DOHH2 (cell line): ENCODE measurements around the gene RBM18.

Experiments
- H3F3A ChIP-seq: fragments of 200-600 bp; sonication (generic), shearing (Covaris generic); 2 replicates; pipeline ENCODE4 v1.6.0; 2016; ENCODE audit warnings: antibody characterized with exemption, mild to moderate bottlenecking; ENCODE audit not compliant: control insufficient read depth, insufficient read depth
- H3K27ac ChIP-seq: fragments of 200-600 bp; sonication (generic); 2 replicates; pipeline ENCODE4 v1.5.1; 2014; ENCODE audit warnings: low read depth, mild to moderate bottlenecking, low read length, moderate library complexity
- H3K27me3 ChIP-seq: fragments of 200-600 bp; sonication (generic); 2 replicates; pipeline ENCODE4 v1.6.1; 2014; ENCODE audit warnings: mild to moderate bottlenecking, low read length, mixed read lengths; ENCODE audit not compliant: control insufficient read depth
- H3K36me3 ChIP-seq: fragments of 200-600 bp; sonication (generic); 2 replicates; pipeline ENCODE4 v1.6.1; 2014; ENCODE audit warnings: mild to moderate bottlenecking, low read length, moderate library complexity, mixed read lengths; ENCODE audit not compliant: control insufficient read depth
- H3K4me1 ChIP-seq: fragments of 200-600 bp; sonication (generic); 2 replicates; pipeline ENCODE4 v1.6.1; 2014; ENCODE audit warnings: mild to moderate bottlenecking, low read length, mixed read lengths; ENCODE audit not compliant: control insufficient read depth
- H3K4me2 ChIP-seq: fragments of 200-600 bp; sonication (generic); 2 replicates; pipeline ENCODE4 v1.6.0; 2014; ENCODE audit warnings: mild to moderate bottlenecking, low read length, moderate library complexity
- H3K4me3 ChIP-seq: fragments of 200-600 bp; sonication (generic); 2 replicates; pipeline ENCODE4 v1.5.1; 2014; ENCODE audit warnings: mild to moderate bottlenecking, low read length, mixed read lengths
- H3K79me2 ChIP-seq: fragments of 200-600 bp; sonication (generic); 2 replicates; pipeline ENCODE4 v1.6.1; 2014; ENCODE audit warnings: mild to moderate bottlenecking, low read length, mixed read lengths; ENCODE audit not compliant: control insufficient read depth
- H3K9me2 ChIP-seq: fragments of 200-600 bp; sonication (generic); replicated peaks from 2 replicates; pipeline ENCODE4 v1.6.1; 2014; ENCODE audit warnings: mild to moderate bottlenecking, low read length, mixed read lengths; ENCODE audit not compliant: control insufficient read depth
- H3K9me3 ChIP-seq: fragments of 200-600 bp; sonication (generic); 2 replicates; pipeline ENCODE4 v1.6.1; 2014; ENCODE audit warnings: antibody characterized with exemption, low read length, mixed read lengths; ENCODE audit not compliant: control insufficient read depth, insufficient read depth
- H4K20me1 ChIP-seq: fragments of 200-600 bp; sonication (generic); 2 replicates; pipeline ENCODE4 v1.6.0; 2014; ENCODE audit warnings: low read depth, mild to moderate bottlenecking, antibody characterized with exemption, low read length, moderate library complexity; ENCODE audit not compliant: control insufficient read depth, insufficient read depth
- EZH2phosphoT487 ChIP-seq: fragments of 200-600 bp; sonication (generic); IDR thresholded peaks from 2 replicates; pipeline ENCODE4 v1.6.1; 2017; ENCODE audit warnings: borderline replicate concordance, mild to moderate bottlenecking, antibody characterized with exemption, low read length, moderate library complexity, mixed read lengths
- TF ChIP-seq, protein P1 (sequence below): fragments of 200-600 bp; sonication (generic); IDR thresholded peaks from one replicate; pipeline ENCODE4 v1.5.1; 2014; ENCODE audit warnings: antibody characterized with exemption, mild to moderate bottlenecking, low read depth, low read length; ENCODE audit not compliant: poor library complexity, severe bottlenecking

RBM18 gene

DNA sequence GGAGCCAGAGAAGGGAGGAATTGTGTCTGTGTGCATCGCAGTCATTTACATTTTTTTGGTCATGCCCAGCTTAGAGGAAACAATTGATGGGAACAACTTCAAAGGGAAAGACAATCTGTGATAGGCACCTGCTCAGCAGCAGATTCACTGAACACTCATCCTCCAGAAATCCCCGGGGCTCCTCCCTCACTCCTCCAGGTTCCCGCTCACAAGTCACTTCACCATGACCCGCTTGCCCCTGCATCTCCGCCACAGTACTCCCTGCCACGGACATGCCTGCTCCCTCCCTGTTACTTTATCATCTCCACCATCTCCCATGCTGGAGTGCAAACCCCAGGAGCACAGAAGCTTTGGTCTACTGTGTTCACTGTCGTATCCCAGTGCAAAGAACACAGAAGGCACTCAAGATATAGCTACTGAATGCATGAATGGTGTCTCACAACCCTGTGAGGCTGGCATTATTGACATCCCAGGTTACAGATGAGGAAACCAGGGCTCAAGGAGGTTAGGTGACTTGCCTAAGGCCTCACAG lies 52.1 kb downstream of the RBM18 start:
- Histone ChIP-seq H3K4me2 (no peak overlapping the region), H3K9me2 (no peaks in the 10 kb centered on the region), H3K9me3 (no peaks in the 10 kb centered on the region), H3K36me3 (no peaks in the 10 kb centered on the region), H3K79me2 (no peaks in the 10 kb centered on the region), H3K4me1 (no peaks in the 10 kb centered on the region), H3F3A (no peaks in the 10 kb centered on the region), H4K20me1 (no peaks in the 10 kb centered on the region), H3K27ac (no peak overlapping the region), H3K4me3 (no peak overlapping the region), H3K27me3 (peaks cover 6% of the 10 kb centered on the region; the same call in 1 of the 2 replicates)
- TF ChIP-seq, protein P1, sequence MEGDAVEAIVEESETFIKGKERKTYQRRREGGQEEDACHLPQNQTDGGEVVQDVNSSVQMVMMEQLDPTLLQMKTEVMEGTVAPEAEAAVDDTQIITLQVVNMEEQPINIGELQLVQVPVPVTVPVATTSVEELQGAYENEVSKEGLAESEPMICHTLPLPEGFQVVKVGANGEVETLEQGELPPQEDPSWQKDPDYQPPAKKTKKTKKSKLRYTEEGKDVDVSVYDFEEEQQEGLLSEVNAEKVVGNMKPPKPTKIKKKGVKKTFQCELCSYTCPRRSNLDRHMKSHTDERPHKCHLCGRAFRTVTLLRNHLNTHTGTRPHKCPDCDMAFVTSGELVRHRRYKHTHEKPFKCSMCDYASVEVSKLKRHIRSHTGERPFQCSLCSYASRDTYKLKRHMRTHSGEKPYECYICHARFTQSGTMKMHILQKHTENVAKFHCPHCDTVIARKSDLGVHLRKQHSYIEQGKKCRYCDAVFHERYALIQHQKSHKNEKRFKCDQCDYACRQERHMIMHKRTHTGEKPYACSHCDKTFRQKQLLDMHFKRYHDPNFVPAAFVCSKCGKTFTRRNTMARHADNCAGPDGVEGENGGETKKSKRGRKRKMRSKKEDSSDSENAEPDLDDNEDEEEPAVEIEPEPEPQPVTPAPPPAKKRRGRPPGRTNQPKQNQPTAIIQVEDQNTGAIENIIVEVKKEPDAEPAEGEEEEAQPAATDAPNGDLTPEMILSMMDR = no peak
- no peak for TF ChIP-seq EZH2phosphoT487

DNA sequence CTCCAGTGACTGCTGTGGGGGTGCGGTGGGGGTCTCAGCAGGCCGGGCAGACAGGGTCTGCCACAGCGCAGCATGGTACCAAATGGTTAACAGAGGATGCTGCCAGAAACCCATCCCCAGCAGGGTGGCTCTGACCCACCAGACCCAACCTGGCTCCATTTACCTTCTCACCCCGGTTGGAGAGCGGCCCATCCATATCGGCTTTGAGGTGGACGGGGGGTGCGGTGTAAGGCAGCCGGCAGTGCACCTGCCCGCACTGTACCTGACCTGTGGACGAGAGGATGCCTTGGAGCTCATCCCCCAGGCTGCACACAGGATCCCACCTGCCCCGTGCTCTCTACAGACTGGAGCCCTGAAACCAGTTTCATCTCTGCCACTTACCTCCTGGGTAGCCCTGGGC lies 55.2 kb downstream of the RBM18 start:
- H3K9me2 ChIP-seq = no peaks in the 10 kb centered on the region
- H3K79me2 ChIP-seq = no peaks in the 10 kb centered on the region
- no peaks in the 10 kb centered on the region for H4K20me1 ChIP-seq
- peaks cover 12% of the 10 kb centered on the region; the same call in 1 of the 2 replicates for H3K27me3 ChIP-seq
- TF ChIP-seq, protein P1 = no peak
- no peak for TF ChIP-seq EZH2phosphoT487
- H3K4me1 ChIP-seq = no peaks in the 10 kb centered on the region
- H3K4me2 ChIP-seq = no peak overlapping the region
- H3K27ac ChIP-seq = no peak overlapping the region
- no peaks in the 10 kb centered on the region for H3K36me3 ChIP-seq
- no peaks in the 10 kb centered on the region for H3F3A ChIP-seq
- no peak overlapping the region for H3K4me3 ChIP-seq
- no peaks in the 10 kb centered on the region for H3K9me3 ChIP-seq

DNA sequence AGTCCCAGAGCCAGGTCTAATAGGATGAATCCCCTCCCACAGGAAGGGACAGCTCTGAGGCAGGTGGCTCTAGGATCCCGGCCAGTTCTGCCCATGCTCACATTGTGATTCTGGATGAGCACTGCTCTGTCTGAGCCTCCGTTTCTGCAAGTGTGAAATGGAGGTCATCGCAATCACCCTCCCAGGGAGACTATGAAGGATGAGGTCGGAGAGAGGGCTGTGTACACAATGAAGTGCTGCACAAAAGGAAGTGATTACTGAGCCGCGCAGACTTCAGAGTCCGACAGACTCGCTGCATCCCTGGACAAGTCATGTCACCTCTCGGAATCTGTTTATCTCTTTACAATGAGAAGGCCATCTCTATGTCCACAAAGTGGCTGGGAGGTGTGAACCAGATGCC lies 57.5 kb downstream of the RBM18 start:
- H3F3A ChIP-seq = no peaks in the 10 kb centered on the region
- H3K4me2 ChIP-seq = no peak overlapping the region
- H3K9me2 ChIP-seq = no peaks in the 10 kb centered on the region
- TF ChIP-seq, protein P1 = no peak
- TF ChIP-seq EZH2phosphoT487 = no peak
- H3K36me3 ChIP-seq = no peaks in the 10 kb centered on the region
- H3K9me3 ChIP-seq = no peaks in the 10 kb centered on the region
- no peak overlapping the region for H3K27ac ChIP-seq
- H4K20me1 ChIP-seq = no peaks in the 10 kb centered on the region
- H3K27me3 ChIP-seq = peaks cover 12% of the 10 kb centered on the region; the same call in 1 of the 2 replicates
- no peaks in the 10 kb centered on the region for H3K79me2 ChIP-seq
- no peak overlapping the region for H3K4me3 ChIP-seq
- H3K4me1 ChIP-seq = no peaks in the 10 kb centered on the region
